DND-41 (cell line): Measurements from ENCODE around the gene ARL4A.

Experiments
- CTCF ChIP-seq: IDR thresholded peaks from 2 replicates; pipeline ENCODE4 v1.5.1; 2012; ENCODE audit warnings: borderline replicate concordance, low read length, moderate library complexity, mild to moderate bottlenecking; ENCODE audit not compliant: poor library complexity, severe bottlenecking; ENCODE audit errors: extremely low read depth
- EZH2 ChIP-seq: IDR thresholded peaks from 3 replicates; pipeline ENCODE4 v1.6.1; 2012; ENCODE audit warnings: borderline replicate concordance, low read depth, mild to moderate bottlenecking, moderate library complexity, low read length, inconsistent platforms; ENCODE audit not compliant: severe bottlenecking

GRCh38 chr7:12642508-12642907 lies 44.9 kb upstream of the ARL4A start:
- TF ChIP-seq EZH2: no peak
- TF ChIP-seq CTCF: no peak
